ENCODE measurements around the gene STAT6.

Gene STAT6

GRCh38 chr12:57130941-57131340 is 19.8 kb upstream of the STAT6 start:
- H2AFZ ChIP-seq (ENCODE audit: low read length), result no peak overlapping the region
- H3K27ac ChIP-seq (ENCODE audit: low read depth, low read length, poor library complexity, severe bottlenecking), result no peak overlapping the region
- H3K4me2 ChIP-seq (ENCODE audit: low read length), result no peak overlapping the region
- H4K20me1 ChIP-seq (ENCODE audit: insufficient read depth, low read length), result no peaks in the 10 kb centered on the region
- no peaks in the 10 kb centered on the region for H3K9me3 ChIP-seq (ENCODE audit: low read length)
- H3K9ac ChIP-seq (ENCODE audit: low read length), result no peak overlapping the region
- H3K27me3 ChIP-seq (ENCODE audit: insufficient read depth, low read length), result 0 out of 2 replicates have a peak, but pooled peaks cover 11% of the 10 kb centered on the region
- H3K79me2 ChIP-seq (ENCODE audit: insufficient read depth, low read length), result no peaks in the 10 kb centered on the region
- no peak for TF ChIP-seq CTCF (IDR thresholded peaks at IDR 0.05; ENCODE audit: low read length)
- TF ChIP-seq EZH2 (IDR thresholded peaks at IDR 0.05; ENCODE audit: borderline replicate concordance, low read length), result no peak
- no peak overlapping the region for H3K4me3 ChIP-seq (ENCODE audit: low read depth, low read length, poor library complexity, severe bottlenecking)
- no peaks in the 10 kb centered on the region for H3K36me3 ChIP-seq (ENCODE audit: insufficient read depth, low read length)
- peaks cover 12% of the 10 kb centered on the region for H3K4me1 ChIP-seq (ENCODE audit: insufficient read depth, low read length, severe bottlenecking)
- H3K9me2 ChIP-seq (ENCODE audit: low read depth, low read length), result no peaks in the 10 kb centered on the region
- H3F3A ChIP-seq (ENCODE audit: insufficient read depth, low read length), result no peaks in the 10 kb centered on the region

- Histone ChIP-seq H4K20me1 (ENCODE audit: insufficient read depth, low read length) (no peaks in the 10 kb centered on the region), H3K9me3 (ENCODE audit: low read length) (no peaks in the 10 kb centered on the region), H3K4me1 (ENCODE audit: insufficient read depth, low read length, severe bottlenecking) (peaks cover 12% of the 10 kb centered on the region), H3K4me3 (ENCODE audit: low read depth, low read length, poor library complexity, severe bottlenecking) (no peak overlapping the region), H3F3A (ENCODE audit: insufficient read depth, low read length) (no peaks in the 10 kb centered on the region), H3K79me2 (ENCODE audit: insufficient read depth, low read length) (no peaks in the 10 kb centered on the region), H3K4me2 (ENCODE audit: low read length) (no peak overlapping the region), H3K9me2 (ENCODE audit: low read depth, low read length) (no peaks in the 10 kb centered on the region), H3K9ac (ENCODE audit: low read length) (no peak overlapping the region), H3K27ac (ENCODE audit: low read depth, low read length, poor library complexity, severe bottlenecking) (no peak overlapping the region), H2AFZ (ENCODE audit: low read length) (no peak overlapping the region), H3K27me3 (ENCODE audit: insufficient read depth, low read length) (0 out of 2 replicates have a peak, but pooled peaks cover 7% of the 10 kb centered on the region), H3K36me3 (ENCODE audit: insufficient read depth, low read length) (no peaks in the 10 kb centered on the region)
- TF ChIP-seq EZH2 (IDR thresholded peaks at IDR 0.05; ENCODE audit: borderline replicate concordance, low read length), result no peak
- TF ChIP-seq CTCF (IDR thresholded peaks at IDR 0.05; ENCODE audit: low read length), result no peak
Measured at GRCh38 chr12:57129889-57130288, 18.7 kb upstream of the STAT6 start.

GRCh38 chr12:57129321-57129842 is 18.2 kb upstream of the STAT6 start:
- Histone ChIP-seq H2AFZ (ENCODE audit: low read length) (no peak overlapping the region), H3K9me3 (ENCODE audit: low read length) (no peaks in the 10 kb centered on the region), H3K9ac (ENCODE audit: low read length) (no peak overlapping the region), H3F3A (ENCODE audit: insufficient read depth, low read length) (no peaks in the 10 kb centered on the region), H3K4me3 (ENCODE audit: low read depth, low read length, poor library complexity, severe bottlenecking) (no peak overlapping the region), H3K36me3 (ENCODE audit: insufficient read depth, low read length) (no peaks in the 10 kb centered on the region), H3K79me2 (ENCODE audit: insufficient read depth, low read length) (no peaks in the 10 kb centered on the region), H4K20me1 (ENCODE audit: insufficient read depth, low read length) (no peaks in the 10 kb centered on the region), H3K27me3 (ENCODE audit: insufficient read depth, low read length) (0 out of 2 replicates have a peak, but pooled peaks cover 7% of the 10 kb centered on the region), H3K4me1 (ENCODE audit: insufficient read depth, low read length, severe bottlenecking) (peaks cover 12% of the 10 kb centered on the region), H3K4me2 (ENCODE audit: low read length) (no peak overlapping the region), H3K27ac (ENCODE audit: low read depth, low read length, poor library complexity, severe bottlenecking) (no peak overlapping the region), H3K9me2 (ENCODE audit: low read depth, low read length) (no peaks in the 10 kb centered on the region)
- TF ChIP-seq EZH2 (IDR thresholded peaks at IDR 0.05; ENCODE audit: borderline replicate concordance, low read length) (no peak), CTCF (IDR thresholded peaks at IDR 0.05; ENCODE audit: low read length) (no peak)
